CD4-positive, alpha-beta T cell treated with Interleukin-10 for 1 hour (primary cell): ENCODE data around the gene ABHD5.

Experiments used
- DNase-seq: peaks from one replicate; pipeline ENCODE4 v3.0.0-alpha.2; 2020

The ABHD5 gene

DNA sequence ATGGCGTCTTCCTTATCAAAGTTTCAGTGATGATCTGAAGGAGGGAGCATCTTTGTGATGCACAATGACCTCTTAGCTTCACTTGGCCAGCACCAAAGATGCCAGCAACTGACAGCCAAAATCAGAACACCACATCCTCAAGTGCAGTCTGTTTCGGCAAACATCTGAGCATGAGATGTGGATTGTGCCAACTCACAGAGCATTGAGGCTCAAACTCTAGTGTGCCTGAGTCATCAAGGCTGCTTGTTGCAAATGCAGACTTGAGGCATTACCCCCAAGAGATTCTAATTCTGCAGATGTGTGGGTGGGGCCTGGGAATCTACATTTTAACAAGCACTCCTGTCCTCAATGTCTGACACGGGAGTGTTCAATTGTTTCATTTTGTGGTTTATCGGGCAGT, 35.8 kb downstream of the ABHD5 start:
- no peak for DNase-seq

DNA sequence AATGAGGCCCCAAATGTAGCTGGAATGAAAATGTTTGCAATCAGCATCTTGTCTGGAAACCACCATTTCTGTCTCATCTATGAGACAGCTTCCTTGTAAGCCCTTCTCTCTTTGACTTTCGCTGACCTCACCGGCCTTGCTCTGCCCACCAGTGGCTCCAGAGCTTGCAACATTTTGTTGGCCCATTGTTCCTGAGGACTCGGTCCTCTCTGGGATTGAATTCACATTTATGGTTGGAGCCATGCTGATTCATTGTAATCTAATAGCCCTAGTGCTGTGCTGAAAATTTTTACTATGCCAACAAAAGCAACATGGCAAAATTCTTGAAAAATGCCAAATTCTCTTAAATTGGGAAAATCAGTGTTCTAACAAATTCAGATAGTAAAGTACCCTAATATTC, 37.2 kb downstream of the ABHD5 start:
- DNase-seq: no peak

DNA sequence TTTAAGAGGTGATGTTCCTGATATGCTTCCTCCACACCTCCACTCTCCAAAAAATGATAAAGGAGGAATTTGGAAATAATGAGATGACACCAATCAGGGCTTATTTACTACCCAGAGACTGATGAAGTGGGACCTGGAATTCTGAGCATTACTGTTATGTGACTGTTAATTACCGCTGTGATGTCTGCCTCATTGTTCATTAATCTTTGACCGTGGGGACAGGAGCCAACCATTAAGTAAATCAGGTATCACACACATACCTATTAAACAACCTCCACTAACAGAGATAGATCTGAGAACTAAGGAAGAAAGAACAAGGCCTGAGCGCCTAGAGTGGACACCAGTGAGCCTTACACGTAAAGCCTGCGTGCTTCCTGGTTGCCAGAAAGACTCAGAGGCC, 37.7 kb downstream of the ABHD5 start:
- DNase-seq: no peak

DNA sequence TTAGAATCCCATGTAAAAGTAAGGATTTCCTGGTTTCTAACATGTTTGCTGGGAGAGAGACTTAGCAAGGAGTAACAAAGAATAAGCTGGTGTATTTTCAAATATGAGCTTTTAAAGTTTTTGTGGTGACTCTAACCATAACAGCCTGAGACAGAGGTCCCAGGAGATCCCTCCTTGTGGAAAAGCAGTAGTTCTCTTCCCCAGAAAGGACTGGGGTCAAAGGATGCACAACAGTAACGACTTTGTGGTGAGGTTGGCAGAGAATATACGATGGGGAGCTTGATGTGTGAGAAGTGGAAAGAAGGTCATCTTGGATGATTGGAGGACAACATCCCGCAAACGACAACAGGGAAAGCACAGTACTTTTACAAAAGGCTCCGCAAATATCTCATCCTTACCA, 38.2 kb downstream of the ABHD5 start:
- no peak for DNase-seq

DNA sequence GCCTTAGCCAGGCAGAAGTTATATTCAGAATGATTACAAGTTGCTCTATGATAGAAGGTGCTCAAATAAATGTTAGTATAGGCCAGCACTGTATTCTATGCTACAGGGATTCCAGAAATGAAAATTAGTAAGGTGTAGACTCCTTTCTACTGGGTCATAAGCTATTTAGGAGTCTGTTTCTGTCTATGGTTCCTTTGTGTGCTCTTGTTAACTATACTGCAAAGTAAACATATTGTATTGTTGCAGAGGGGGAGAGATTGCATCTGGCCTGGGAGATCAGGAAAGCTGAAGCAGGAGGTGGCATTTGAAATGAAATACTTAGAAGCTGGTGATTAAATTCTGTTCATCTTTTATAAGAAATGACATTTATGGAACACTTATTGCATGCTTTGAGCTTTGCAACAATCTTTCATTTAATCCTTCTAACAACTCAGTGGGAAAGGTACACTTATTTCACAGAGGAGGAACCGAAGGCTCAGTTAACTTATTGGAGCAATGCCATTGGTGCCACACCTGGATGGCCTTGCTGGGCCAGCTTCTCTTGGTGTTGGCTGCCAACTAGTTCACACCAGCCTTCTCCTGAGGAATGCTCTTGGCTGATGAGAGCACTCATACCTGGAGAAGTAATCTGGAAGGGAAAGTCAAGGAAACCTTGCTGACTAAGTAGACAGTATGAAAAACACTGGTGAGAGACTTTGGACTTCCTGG, 39.1 kb downstream of the ABHD5 start:
- DNase-seq: no peak

DNA sequence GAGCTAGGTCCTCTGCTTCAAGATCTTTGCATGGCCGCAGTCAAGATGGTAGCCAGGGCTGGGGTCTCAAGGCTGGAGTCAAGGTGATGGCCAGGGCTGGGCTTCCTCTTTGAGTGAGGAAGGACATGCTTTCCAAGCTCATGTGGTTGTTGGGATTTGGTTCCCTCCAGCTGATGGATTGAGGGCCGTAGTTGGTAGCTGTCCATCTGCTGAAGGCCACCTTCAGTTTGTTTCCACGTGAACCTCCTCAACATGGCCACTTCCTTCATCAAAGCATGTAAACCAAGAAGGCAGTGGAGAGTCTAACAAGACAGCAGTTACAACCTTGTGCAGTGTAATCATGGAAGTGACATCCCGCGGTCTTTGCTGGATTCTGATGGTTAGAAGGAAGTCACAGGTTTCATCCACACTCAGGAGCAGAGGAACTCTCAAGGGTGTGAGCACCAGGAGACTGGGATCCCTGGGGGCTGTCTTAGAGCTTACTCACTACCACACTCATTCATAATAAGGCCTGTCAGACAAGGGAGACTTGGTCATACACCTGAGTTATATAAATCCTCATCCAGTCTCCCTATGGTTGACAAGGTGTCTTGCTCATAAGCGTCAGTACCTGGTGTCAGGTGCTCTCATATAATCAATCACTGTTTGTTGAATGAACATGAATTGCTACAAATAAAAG, 42.1 kb downstream of the ABHD5 start:
- DNase-seq: no peak

DNA sequence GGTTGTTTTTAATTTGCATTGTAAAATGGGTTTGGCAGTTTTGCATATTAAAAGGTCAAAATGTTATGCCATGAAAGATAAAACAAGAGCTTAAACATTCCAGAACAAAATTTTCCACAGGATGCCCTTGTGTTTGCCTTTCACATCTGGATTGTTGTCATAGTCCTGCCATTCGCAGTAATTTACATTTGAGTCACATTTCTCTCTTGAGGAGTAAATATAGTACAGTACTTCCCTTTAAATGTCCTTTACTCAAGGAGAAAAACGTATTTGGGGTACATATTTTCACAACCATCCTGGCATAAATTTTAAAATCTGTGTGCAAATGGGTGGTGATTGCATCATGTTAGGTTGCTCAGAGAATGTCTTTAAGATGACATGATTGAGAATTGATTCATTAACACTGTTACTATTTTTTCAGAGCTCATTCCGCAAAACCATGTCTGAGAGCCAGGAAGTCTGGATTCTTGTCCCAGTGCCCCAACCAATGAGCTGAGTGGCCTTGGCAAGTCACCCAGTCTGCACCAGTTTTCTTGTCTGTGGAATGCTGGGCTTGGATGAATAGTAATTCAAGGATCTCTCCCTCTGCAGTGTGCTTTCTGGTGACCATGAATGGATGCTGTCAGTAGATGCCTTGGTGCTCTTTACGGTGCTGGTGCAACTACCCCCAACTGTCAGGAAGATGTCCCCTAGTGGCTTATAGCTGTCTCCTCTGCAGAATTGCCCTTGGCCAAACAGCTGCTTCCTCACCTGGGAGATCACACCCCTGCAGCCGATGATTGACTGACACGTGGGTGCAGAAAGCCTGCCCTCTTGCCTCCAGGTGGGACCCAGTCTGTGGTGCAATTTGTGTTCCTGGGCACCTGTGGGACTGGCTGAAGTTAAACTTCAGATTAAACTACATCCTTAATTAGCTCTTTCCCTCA, 43.0 kb downstream of the ABHD5 start:
- no peak for DNase-seq

DNA sequence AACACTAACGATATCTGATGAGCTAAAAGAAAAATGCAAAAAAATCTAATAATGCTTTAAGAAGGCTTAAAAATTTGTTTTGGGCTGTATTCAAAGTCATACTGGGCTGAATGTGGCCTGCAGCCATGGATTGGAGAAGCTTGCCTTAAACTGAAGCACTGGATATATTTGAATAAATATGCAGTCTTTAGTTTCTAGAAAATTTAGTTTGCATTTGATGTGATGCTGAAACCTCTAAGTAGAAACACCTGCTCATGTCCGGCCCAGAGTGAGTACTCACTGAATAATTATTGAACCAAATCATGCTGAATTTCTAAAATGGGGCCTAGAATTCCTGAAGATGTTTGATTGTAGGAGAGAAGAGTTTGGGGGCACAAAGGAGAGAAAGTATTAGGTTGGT, 43.9 kb downstream of the ABHD5 start:
- DNase-seq: no peak

DNA sequence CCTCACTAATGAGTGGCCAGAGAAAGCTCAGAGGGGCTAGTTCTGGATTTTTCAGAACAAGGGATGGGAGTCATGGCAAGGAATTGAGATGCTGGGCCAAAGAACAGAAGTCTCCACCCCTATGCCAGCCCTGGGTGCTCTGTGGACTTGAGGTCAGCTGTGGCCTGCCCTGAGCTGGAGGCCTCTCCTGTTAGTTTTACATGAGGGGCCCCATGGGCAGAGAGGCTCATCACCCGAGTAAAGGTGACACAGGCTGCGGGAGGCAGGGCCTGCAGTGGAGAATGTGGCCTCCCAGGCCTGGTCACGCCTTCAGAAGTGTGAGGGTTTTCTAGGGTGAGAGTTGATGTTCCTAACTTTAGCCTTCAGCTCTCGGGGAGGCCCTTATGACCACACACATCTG, 44.9 kb downstream of the ABHD5 start:
- no peak for DNase-seq

DNA sequence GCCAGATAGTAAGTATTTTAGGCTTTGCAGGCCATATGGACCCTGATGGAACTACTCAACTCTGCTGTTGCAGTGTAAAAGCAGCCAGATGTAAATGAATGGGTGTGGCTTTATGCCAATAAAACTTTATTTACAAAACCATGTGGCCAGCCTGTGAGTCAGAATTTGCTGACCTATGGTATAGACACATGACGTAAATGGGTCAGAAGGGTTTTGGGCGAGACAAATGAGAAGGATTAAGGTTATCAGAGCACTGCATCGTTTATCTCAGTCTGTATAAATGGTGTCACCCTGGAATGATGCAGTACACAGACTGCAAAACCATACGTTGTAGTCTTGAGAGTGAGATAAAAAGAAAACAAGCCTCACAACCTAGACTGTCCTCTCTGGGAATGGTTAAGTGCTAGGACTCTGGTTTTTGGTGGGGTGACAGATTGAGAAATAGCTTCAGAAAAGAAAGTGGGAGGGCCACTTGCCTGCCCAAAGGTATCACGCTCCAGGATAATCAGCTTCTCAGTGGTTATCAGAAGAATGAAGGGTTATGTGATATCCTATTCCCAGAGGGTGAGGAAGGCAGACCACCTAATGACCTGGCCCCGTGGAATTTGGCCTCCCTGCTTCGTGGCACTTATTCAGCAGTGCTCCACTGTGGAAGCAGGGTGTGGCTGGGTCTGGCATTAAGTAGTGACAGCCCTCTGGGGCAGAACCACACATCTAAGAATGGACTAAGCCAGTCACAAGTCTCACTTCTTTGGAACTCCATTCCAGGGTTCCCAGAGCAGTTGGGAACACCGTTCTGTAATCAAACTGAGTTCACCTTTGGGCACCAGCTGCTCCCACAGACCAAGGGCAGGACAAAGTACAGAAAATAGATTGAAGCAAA, 46.1 kb downstream of the ABHD5 start:
- no peak for DNase-seq

DNA sequence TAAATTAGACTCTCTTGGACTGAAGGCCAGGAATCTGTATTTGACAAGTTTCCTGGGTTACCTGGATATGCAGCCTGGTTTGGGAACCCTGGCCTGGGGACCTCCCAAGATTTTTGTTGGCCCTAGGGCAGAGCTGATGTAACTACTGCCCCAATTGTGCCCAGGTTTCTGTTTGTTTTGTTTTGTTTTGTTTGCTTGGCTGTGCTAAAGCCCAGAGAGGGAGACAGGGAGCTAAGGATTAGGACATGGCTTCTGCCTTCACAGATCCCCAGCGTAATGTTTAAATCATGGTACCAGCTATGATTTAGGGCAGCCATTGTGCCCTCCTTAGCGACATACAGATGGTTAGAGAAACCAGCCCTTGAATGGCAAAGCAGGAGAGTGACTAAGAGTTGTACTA, 47.6 kb downstream of the ABHD5 start:
- DNase-seq: no peak

DNA sequence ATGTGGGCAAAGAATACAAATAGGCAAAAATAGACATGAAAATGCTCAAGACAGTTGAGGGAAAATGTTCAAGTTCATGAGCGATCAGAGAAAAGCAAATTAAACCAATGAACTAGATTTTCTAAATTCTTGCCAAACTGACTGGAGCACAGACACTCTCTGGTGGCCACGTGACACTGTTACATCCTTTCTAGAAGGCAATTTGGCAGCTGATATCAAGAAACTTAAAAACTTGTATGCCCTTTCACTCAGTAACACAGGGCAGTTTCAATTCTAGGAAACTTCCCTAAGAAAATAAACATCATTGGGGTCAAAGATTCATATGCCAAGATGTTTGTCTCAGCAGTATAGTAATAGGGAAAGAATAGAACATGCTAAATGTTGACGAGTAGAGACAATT, 52.2 kb downstream of the ABHD5 start:
- DNase-seq: no peak

DNA sequence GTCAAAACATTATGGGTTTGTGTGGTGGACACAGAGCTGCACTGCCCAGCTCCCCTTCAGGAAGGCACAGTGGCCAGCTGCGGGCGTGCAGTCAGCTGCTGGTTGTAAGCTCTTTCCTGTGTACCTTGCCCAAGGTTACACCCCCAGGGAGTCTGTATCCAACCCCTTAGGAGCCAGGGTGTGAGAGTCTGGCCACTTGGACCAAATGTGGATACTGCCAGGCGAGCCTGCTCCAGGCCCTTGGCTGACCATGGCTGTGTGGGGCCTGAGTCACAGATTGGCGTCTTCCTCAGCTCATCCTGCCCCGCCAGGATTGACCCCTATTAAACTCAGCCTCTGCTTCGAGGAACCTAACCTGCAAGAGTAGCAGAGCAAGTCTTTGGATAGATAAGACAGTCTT, 56.9 kb downstream of the ABHD5 start:
- DNase-seq: no peak

DNA sequence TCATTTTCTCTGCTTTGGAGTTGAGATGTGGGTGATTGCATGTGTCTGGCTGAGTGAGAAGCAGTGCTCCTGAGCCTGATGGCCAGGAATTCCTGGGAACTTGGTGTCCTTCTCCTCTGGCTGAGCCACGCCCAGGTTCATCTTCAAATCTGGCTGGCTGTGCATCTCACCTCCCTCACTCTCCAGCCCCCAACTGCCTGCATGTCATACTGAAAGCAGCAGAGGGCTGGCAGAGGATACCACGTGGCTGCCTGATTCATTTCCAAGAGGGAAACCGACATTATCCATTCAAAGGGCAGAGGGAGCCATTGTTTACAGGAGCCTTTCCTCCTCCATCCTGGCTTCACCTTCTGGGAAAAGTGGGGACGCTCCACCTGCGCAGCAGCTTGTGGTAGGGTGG, 57.4 kb downstream of the ABHD5 start:
- no peak for DNase-seq

DNA sequence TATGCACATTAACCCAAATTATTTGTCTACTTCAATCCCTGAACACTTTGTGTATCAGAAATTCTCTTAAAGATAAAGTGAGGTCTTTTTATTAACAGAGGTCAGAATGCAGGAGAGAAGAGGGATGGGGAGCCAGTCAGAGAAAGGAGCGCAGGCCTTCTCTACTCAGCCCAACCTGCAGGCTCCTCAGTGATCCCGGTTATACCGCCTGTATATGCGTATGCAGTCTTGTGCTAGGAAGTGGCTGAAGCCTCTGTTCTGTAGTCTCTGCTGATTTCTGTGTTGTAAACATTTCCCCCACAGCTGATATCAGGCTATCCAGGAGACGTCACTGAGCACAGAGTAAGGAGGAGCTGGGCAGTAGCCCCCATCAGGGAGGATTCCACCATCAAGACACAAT, 57.9 kb downstream of the ABHD5 start:
- no peak for DNase-seq

DNA sequence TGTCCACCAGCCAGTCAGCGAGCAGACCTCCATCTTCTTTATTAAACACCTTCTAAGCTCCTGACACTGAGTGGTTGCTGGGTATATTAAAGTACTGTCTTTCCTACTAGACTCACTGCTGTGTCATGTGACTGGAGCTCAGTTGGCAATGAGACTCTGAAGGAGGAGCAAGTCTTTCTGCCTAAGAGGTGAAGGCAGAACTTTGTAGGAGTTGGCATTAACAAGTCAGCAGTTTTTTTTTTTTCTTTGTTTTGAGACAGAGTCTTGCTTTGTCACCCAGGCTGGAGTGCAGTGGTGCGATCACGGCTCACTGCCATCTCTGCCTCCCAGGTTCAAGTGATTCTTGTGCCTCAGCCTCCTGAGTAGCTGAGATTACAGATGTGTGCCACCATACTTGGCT, 62.2 kb downstream of the ABHD5 start:
- DNase-seq: no peak

DNA sequence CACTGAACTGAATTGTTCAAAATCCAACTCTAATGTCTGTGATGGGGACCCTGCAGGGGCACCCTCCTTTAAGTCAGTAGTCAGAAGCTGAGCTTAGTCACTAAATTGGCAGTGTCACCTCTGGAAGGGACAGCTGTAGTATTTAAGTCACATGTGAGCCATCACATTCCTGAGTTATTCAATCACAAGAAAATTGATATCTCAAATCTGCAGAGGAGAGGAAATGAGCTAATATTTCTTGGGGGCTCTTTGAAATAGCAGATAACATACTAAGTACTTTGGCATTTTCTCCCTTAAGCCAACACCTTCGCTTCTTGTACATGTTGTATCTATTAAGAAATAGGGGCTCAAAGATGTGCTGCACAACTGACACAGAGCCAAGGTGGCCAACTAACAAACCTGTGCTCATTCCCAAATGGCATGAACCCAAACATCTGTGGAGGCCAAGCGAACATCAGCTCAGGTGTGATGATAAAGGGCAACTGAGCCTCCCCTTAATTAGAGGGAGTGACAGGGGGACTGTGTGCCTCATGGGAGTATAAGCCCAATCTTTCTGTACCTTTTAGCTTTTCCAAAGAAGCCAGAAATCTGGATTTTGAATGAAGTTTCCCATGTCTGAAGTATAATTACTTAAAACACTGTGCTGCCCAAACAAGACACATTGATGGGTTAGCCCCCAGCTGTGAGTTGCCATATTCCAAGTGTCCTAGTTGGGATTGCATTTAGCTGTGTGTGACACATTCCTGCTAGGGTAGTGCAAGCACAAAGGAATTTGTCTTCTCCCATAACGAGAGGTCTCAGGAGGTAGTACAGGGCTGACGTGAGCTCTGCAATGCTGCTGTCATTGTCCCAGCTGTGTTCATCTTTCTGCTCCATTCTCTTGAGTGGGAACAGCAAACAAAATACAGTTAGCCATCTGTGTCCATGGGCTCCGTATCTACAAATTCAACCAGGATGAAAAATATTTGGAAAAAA, 63.3 kb downstream of the ABHD5 start:
- DNase-seq: no peak

DNA sequence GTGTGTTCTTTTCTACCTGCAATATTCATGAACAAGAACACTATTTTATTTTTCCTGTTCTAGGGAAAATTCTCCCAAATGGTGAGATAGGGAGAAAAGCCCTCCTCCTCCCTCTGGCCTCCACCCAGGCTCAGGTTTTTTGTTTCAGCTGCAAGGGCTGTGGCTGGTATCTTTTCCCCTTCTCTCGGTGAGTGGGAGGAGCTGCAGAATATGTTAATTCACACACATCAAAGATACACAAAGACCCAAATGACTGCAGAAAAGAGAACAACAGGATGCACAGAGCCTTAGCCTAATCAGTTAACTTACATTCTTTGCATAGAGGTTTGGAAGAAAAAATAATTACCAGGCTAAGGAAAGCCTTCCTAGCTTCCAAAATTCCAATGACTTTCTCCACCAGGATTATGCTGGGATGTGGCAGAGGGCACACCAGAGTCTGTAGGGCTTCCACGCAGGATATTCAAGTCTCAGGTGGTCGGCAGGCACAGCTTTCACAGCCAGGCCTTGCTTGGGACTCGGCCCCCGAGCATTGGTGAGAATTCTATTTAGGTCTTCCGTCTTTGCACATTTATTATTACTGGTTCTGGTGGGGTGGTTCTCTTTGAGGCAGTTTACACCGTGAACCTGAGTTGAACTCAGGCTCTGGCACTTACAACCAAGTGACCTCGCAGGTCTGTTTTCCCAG, 64.9 kb downstream of the ABHD5 start:
- DNase-seq: peak; percentile 48

DNA sequence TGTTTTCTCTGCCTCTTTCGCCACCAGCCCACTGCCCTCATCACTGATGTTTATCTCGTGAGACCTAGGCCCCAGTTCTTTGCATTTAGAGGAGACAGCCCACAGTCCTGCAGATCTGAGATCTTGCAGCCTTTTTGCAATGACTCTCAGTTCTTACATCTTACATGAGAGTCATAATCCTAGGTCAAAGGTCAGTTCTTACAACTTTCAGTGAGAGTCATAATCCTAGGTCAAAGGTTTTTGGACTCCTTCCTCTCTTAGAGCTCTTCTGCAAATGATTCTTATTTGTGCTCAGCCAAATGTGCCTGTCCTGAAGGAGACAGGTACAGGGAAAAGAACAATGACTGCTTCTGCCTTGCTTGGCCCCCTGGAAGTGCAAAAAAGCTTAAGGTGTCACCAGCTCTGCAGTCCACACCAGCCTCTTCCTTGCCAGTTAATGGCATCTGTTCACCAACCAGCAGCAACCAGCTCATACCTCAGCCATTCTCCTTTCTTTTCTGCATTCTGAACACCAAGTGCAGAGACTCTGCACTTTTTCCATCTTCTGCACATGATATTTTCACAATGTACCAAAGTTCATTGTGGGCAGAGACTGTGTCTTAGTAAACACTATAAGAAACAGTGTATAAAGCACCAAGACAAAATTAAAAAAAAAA, 67.1 kb downstream of the ABHD5 start:
- no peak for DNase-seq

DNA sequence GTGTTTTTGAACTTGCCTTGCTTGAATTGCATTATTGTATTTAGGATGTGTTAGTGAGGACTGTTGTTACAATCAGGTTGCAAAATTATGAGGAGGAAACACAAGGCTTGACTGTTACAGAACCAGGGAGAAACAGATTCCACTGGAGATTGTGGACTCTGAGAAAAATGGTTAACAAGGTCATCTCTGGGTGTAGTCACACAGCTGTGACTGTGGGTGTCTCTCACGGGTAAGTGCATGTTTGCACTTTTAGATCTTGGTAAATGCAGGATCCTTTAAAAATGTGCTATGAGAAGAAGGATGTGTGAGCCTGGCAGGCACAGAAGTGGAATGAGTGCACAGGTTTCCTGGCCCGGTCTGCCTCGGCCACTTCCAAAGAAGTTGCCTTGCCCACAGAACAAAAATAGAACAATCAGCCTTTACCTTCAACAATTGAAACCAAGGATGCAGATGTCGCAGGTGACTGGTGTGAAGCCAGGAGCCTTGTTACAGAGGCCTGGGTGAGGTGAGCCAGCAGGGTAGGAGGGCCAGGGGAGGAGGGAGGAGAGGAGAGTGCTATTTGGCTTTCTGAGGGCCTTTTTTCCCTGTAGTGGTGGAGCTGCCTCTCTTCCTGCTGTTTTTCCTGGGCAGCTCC, 68.0 kb downstream of the ABHD5 start:
- DNase-seq: no peak
